ENCODE measurements around the gene LIMCH1. TPM values are rescaled to one million over a fixed set of nuclear protein-coding genes. Genes with fewer than 3 reads are reported as not detected.
"Not testable (repeated sequence)": the region's sequence is repeated elsewhere in the genome, so short reads cannot be mapped to it uniquely, and the experiment has no call there.

The LIMCH1 gene
- total RNA-seq, 3 donors from 2014 or later (not counting 1 experiment from before 2014, with no cell fraction given) = 0.05 TPM; not detected in 2

DNA sequence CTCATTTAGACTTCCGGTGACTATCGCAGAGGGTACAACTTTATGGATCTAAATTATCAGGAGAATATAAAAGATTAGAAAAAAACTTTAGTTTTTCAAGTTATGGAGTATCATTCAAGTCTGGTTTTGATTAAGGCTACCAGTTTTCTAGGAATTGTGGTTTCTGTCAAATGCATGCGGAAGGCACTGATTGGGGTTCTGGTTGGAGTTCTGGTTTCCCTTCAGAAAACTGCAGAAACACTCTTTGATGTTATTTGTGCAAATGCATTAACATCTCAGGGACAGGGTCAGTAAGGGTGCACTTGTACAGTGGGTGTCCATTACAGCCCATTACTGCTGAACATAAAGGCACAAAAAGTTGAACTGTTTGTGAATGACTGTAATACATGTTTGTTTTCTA lies 100.2 kb downstream of the LIMCH1 start:
- H3K4me1 Mint-ChIP-seq = no peaks in the 10 kb centered on the region
- Histone ChIP-seq H3K36me3 (ENCODE audit: control insufficient read depth, insufficient read depth, low read length) (no peaks in the 10 kb centered on the region), H3K27me3 (ENCODE audit: control insufficient read depth, insufficient read depth, low read length) (no peaks in the 10 kb centered on the region), H3K9me3 (ENCODE audit: control insufficient read depth, insufficient read depth, low read length) (no peaks in the 10 kb centered on the region), H3K4me3 (ENCODE audit: low read length) (no peak overlapping the region), H3K27ac (ENCODE audit: low read length) (no peak overlapping the region), H3K4me1 (ENCODE audit: control insufficient read depth, insufficient read depth, low read length) (no peaks in the 10 kb centered on the region)
- no peak overlapping the region for H3K27ac Mint-ChIP-seq
- H3K36me3 Mint-ChIP-seq = no peaks in the 10 kb centered on the region
- WGBS (ENCODE audit: insufficient coverage) = 100% methylated on average over 3 of the region's 3 CpGs
- no peak overlapping the region for H3K4me3 Mint-ChIP-seq
- intact Hi-C loops (cut with micrococcal nuclease) = no loop called here
- TF ChIP-seq, protein P1, sequence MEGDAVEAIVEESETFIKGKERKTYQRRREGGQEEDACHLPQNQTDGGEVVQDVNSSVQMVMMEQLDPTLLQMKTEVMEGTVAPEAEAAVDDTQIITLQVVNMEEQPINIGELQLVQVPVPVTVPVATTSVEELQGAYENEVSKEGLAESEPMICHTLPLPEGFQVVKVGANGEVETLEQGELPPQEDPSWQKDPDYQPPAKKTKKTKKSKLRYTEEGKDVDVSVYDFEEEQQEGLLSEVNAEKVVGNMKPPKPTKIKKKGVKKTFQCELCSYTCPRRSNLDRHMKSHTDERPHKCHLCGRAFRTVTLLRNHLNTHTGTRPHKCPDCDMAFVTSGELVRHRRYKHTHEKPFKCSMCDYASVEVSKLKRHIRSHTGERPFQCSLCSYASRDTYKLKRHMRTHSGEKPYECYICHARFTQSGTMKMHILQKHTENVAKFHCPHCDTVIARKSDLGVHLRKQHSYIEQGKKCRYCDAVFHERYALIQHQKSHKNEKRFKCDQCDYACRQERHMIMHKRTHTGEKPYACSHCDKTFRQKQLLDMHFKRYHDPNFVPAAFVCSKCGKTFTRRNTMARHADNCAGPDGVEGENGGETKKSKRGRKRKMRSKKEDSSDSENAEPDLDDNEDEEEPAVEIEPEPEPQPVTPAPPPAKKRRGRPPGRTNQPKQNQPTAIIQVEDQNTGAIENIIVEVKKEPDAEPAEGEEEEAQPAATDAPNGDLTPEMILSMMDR (IDR thresholded peaks at IDR 0.05) = no peak
- DNase-seq (no peak), ATAC-seq (no peak)
- peaks cover 0 to 5% of the 10 kb centered on the region in 2 donors for H3K27me3 Mint-ChIP-seq (ENCODE audit: low read depth in 2 of 2)
- H3K9me3 Mint-ChIP-seq = no peaks in the 10 kb centered on the region

DNA sequence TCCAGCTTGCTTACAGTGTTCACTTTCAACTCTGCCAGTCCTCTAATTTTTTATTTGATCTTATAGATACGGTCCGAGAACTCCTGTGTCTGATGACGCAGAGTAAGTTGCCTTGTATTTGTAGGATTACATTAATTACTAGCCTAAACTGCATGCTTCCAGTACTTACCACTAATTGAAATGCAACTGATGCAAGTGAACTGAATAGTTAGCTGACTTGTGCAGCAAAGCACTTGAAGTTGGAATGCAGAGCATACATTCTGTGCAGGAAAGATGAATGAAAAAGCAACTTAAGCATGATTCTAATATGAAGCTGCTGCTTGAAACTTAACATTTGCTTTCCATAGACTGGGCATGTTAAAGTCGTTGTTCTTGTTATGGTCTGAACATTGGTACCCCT lies 100.9 kb downstream of the LIMCH1 start:
- H3K36me3 Mint-ChIP-seq = no peaks in the 10 kb centered on the region
- no peaks in the 10 kb centered on the region for H3K4me1 Mint-ChIP-seq
- Histone ChIP-seq H3K36me3 (ENCODE audit: control insufficient read depth, insufficient read depth, low read length) (no peaks in the 10 kb centered on the region), H3K4me1 (ENCODE audit: control insufficient read depth, insufficient read depth, low read length) (no peaks in the 10 kb centered on the region), H3K9me3 (ENCODE audit: control insufficient read depth, insufficient read depth, low read length) (no peaks in the 10 kb centered on the region), H3K27me3 (ENCODE audit: control insufficient read depth, insufficient read depth, low read length) (no peaks in the 10 kb centered on the region), H3K4me3 (ENCODE audit: low read length) (no peak overlapping the region), H3K27ac (ENCODE audit: low read length) (no peak overlapping the region)
- intact Hi-C loops (cut with micrococcal nuclease) = no loop called here
- DNase-seq = no peak
- no peaks in the 10 kb centered on the region for H3K9me3 Mint-ChIP-seq
- no peak overlapping the region for H3K4me3 Mint-ChIP-seq
- WGBS (ENCODE audit: insufficient coverage) = 100% methylated on average over 1 of the region's 4 CpGs
- H3K27me3 Mint-ChIP-seq (ENCODE audit: low read depth in 2 of 2) = peaks cover 0 to 5% of the 10 kb centered on the region in 2 donors
- TF ChIP-seq, protein P1 (IDR thresholded peaks at IDR 0.05) = no peak
- ATAC-seq = no peak
- H3K27ac Mint-ChIP-seq = no peak overlapping the region

DNA sequence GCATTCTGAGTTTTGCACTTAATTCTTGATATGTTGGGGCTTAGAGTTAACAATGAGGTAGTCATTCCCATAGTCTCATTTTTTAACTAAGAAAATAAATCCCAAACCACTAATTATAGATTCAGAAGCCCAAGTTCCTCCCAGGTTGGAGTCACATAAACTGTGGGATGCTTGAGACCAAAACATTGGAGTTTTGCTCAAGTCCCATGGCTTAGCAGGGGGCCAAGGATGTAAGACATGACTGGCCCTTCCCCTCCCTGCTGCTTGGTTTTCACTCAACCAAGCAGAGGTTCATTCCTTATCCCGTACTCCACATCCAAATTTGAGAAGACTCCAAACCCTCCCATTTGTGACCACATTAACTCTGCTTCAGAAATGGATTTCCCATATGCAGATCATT lies 101.3 kb downstream of the LIMCH1 start:
- Mint-ChIP-seq H3K4me1 (no peaks in the 10 kb centered on the region), H3K36me3 (no peaks in the 10 kb centered on the region), H3K27me3 (ENCODE audit: low read depth in 2 of 2) (peaks cover 3 to 8% of the 10 kb centered on the region in 2 donors), H3K27ac (no peak overlapping the region), H3K9me3 (no peaks in the 10 kb centered on the region), H3K4me3 (no peak overlapping the region)
- TF ChIP-seq, protein P1 (IDR thresholded peaks at IDR 0.05) = no peak
- 83% methylated on average over 1 of the region's 1 CpG for WGBS (ENCODE audit: insufficient coverage)
- DNase-seq = no peak
- intact Hi-C loops (cut with micrococcal nuclease) = no loop called here
- H3K27ac ChIP-seq (ENCODE audit: low read length) = no peak overlapping the region
- no peak for ATAC-seq
- H3K4me3 ChIP-seq (ENCODE audit: low read length) = no peak overlapping the region
- no peaks in the 10 kb centered on the region for H3K4me1 ChIP-seq (ENCODE audit: control insufficient read depth, insufficient read depth, low read length)
- H3K27me3 ChIP-seq (ENCODE audit: control insufficient read depth, insufficient read depth, low read length) = no peaks in the 10 kb centered on the region
- H3K9me3 ChIP-seq (ENCODE audit: control insufficient read depth, insufficient read depth, low read length) = no peaks in the 10 kb centered on the region
- H3K36me3 ChIP-seq (ENCODE audit: control insufficient read depth, insufficient read depth, low read length) = no peaks in the 10 kb centered on the region

DNA sequence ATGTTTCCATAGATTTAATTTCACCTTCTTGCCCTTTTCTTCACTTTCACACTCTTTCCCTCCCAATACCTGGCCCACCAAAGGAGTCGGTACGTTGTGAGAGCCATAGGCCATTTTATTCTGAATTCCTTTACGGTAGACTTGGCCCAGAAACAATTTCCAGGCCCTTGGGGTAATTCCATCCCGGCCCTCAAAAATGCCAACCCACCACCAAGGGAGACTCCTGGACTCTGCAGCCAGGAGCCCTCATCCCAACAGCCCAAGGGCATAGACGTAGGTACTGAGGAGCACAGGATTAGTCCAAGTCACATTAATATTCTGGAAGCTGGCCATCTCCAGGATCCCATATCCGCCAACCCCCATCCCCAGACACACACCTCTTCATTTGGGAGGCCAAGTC lies 102.9 kb downstream of the LIMCH1 start:
- intact Hi-C loops (cut with micrococcal nuclease) = no loop called here
- Mint-ChIP-seq H3K4me1 (no peaks in the 10 kb centered on the region), H3K4me3 (no peak overlapping the region), H3K27ac (no peak overlapping the region), H3K36me3 (no peaks in the 10 kb centered on the region), H3K27me3 (ENCODE audit: low read depth in 2 of 2) (peaks cover 17 to 19% of the 10 kb centered on the region in 2 donors), H3K9me3 (no peaks in the 10 kb centered on the region)
- H3K27me3 ChIP-seq (ENCODE audit: control insufficient read depth, insufficient read depth, low read length) = peaks cover 7% of the 10 kb centered on the region
- no peaks in the 10 kb centered on the region for H3K36me3 ChIP-seq (ENCODE audit: control insufficient read depth, insufficient read depth, low read length)
- TF ChIP-seq, protein P1 (IDR thresholded peaks at IDR 0.05) = no peak
- H3K9me3 ChIP-seq (ENCODE audit: control insufficient read depth, insufficient read depth, low read length) = no peaks in the 10 kb centered on the region
- H3K27ac ChIP-seq (ENCODE audit: low read length) = no peak overlapping the region
- no peaks in the 10 kb centered on the region for H3K4me1 ChIP-seq (ENCODE audit: control insufficient read depth, insufficient read depth, low read length)
- ATAC-seq = no peak
- no peak overlapping the region for H3K4me3 ChIP-seq (ENCODE audit: low read length)
- DNase-seq = no peak
- WGBS (ENCODE audit: insufficient coverage) = 88% methylated on average over 6 of the region's 6 CpGs

DNA sequence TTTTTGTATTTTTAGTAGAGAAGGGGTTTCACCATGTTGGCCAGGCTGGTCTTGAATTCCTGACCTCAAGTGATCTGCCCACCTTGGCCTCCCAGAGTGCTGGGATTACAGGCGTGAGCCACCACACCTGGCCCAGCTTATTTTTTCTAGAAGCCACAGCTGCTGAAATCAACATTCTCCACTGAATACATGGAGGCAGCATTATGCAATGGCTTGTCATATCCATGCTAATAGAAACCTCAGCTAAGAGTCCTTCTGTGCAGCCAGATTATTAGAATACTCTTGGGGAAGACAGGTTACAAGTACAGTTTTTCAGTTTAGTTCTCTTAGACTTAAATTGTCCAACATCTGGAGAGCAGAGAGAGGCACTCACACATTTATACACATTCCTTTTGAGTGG lies 104.8 kb downstream of the LIMCH1 start:
- H3K9me3 ChIP-seq (ENCODE audit: control insufficient read depth, insufficient read depth, low read length); H3K36me3 Mint-ChIP-seq; H3K27ac Mint-ChIP-seq; H3K36me3 ChIP-seq (ENCODE audit: control insufficient read depth, insufficient read depth, low read length); H3K4me1 Mint-ChIP-seq; H3K4me3 ChIP-seq (ENCODE audit: low read length); H3K27me3 ChIP-seq (ENCODE audit: control insufficient read depth, insufficient read depth, low read length); H3K9me3 Mint-ChIP-seq; H3K27ac ChIP-seq (ENCODE audit: low read length); intact Hi-C loops (cut with micrococcal nuclease); DNase-seq; H3K4me3 Mint-ChIP-seq; H3K4me1 ChIP-seq (ENCODE audit: control insufficient read depth, insufficient read depth, low read length); ATAC-seq: not testable (repeated sequence)
- 88% methylated on average over 1 of the region's 1 CpG for WGBS (ENCODE audit: insufficient coverage)
- H3K27me3 Mint-ChIP-seq (ENCODE audit: low read depth in 2 of 2) = peaks cover 18 to 20% of the 10 kb centered on the region in 2 donors
